ENCODE measurements around the gene CLCF1. TPM values are rescaled to one million over a fixed set of nuclear protein-coding genes. Genes with fewer than 3 reads are reported as not detected.

CLCF1 gene
- total and polyA plus RNA-seq, 10 of the 15 experiments (the other 5 are each of a cell fraction or from before 2014, with no cell fraction given) = 0.16 to 2.1 (median 0.63) TPM; not detected in 1

DNA sequence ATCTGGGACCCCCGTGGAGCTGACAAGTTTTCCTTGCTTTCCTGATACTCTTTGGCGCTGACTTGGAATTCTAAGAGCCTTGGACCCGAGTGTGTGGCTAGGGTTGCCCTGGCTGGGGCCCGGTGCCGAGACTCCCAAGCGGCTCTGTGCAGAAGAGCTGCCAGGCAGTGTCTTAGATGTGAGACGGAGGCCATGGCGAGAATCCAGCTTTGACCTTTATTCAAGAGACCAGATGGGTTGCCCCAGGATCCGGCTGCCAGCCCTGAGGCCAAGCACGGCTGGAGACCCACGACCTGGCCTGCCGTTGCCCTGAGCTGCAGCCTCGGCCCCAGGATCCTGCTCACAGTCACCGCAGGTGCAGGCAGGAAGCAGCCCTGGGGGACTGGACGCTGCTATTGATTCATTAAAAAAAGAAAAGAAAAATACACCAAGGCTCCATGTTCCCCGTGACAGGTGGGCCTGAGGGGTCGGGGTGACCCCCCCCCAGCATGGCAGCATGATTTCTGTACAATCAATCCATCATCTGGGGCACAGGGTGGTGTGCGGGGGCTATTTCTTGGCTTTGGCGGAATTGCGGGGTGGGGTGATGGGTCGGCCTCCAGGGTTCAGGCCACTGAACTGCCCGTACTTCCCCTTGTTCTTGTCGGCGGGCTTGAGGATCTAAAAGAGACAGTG is 24.7 kb upstream of the CLCF1 start:
- TF ChIP-seq BACH1 (IDR thresholded peaks at IDR 0.05; ENCODE audit: borderline replicate concordance) (no peak), ZNF24 (IDR thresholded peaks at IDR 0.05) (no peak)
- TF ChIP-seq, protein P1, sequence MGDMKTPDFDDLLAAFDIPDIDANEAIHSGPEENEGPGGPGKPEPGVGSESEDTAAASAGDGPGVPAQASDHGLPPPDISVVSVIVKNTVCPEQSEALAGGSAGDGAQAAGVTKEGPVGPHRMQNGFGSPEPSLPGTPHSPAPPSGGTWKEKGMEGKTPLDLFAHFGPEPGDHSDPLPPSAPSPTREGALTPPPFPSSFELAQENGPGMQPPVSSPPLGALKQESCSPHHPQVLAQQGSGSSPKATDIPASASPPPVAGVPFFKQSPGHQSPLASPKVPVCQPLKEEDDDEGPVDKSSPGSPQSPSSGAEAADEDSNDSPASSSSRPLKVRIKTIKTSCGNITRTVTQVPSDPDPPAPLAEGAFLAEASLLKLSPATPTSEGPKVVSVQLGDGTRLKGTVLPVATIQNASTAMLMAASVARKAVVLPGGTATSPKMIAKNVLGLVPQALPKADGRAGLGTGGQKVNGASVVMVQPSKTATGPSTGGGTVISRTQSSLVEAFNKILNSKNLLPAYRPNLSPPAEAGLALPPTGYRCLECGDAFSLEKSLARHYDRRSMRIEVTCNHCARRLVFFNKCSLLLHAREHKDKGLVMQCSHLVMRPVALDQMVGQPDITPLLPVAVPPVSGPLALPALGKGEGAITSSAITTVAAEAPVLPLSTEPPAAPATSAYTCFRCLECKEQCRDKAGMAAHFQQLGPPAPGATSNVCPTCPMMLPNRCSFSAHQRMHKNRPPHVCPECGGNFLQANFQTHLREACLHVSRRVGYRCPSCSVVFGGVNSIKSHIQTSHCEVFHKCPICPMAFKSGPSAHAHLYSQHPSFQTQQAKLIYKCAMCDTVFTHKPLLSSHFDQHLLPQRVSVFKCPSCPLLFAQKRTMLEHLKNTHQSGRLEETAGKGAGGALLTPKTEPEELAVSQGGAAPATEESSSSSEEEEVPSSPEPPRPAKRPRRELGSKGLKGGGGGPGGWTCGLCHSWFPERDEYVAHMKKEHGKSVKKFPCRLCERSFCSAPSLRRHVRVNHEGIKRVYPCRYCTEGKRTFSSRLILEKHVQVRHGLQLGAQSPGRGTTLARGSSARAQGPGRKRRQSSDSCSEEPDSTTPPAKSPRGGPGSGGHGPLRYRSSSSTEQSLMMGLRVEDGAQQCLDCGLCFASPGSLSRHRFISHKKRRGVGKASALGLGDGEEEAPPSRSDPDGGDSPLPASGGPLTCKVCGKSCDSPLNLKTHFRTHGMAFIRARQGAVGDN (IDR thresholded peaks at IDR 0.05) = no peak
- TF ChIP-seq, protein P2, sequence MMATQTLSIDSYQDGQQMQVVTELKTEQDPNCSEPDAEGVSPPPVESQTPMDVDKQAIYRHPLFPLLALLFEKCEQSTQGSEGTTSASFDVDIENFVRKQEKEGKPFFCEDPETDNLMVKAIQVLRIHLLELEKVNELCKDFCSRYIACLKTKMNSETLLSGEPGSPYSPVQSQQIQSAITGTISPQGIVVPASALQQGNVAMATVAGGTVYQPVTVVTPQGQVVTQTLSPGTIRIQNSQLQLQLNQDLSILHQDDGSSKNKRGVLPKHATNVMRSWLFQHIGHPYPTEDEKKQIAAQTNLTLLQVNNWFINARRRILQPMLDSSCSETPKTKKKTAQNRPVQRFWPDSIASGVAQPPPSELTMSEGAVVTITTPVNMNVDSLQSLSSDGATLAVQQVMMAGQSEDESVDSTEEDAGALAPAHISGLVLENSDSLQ (IDR thresholded peaks at IDR 0.05) = no peak
- no peak overlapping the region for H3K4me2 ChIP-seq (ENCODE audit: control insufficient read depth, insufficient read depth)
- H3K4me3 ChIP-seq = no peak overlapping the region
- peaks cover 28% of the 10 kb centered on the region for H3K4me1 ChIP-seq (ENCODE audit: control insufficient read depth, insufficient read depth, low read length)
- H4K20me1 ChIP-seq (ENCODE audit: control insufficient read depth, insufficient read depth) = no peaks in the 10 kb centered on the region; the same call in 1 of the 2 replicates
- H3K36me3 ChIP-seq (ENCODE audit: control insufficient read depth in 2 of 2, insufficient read depth in 2 of 2, low read length in 1 of 2) = peaks cover 23 to 30% of the 10 kb centered on the region in 2 experiments
- RAD21 ChIA-PET (ENCODE audit: unreplicated experiment) = interaction anchor here (1.5 kb wide), 1 partner anchor 88 kb away, joined by 4 read pairs; no protein-coding TSS in a partner anchor
- H2AFZ ChIP-seq (ENCODE audit: control insufficient read depth, low read depth, low read length) = no peak overlapping the region
- DNase-seq (ENCODE audit: low read depth, low spot score) (no peak), ATAC-seq (no peak), FAIRE-seq (no peak)
- no peak overlapping the region for H3K9ac ChIP-seq (ENCODE audit: control insufficient read depth, insufficient read depth, low read length)
- 82% methylated on average over 24 of the region's 24 CpGs for WGBS (ENCODE audit: insufficient coverage, insufficient replicate concordance, low lambda C conversion rate, missing lambda C conversion rate)
- no peak overlapping the region for H3K27ac ChIP-seq (ENCODE audit: control insufficient read depth, insufficient read depth)
- intact Hi-C loops (cut with micrococcal nuclease; ENCODE audit: unreplicated experiment) = no loop called here
- CTCF ChIA-PET = interaction anchor here (0.8 kb wide), 1 partner anchor 46 kb away, joined by 3 read pairs; no protein-coding TSS in a partner anchor
- H3K79me2 ChIP-seq (ENCODE audit: control insufficient read depth, insufficient read depth, low read length) = peaks cover 38% of the 10 kb centered on the region
- in situ Hi-C loops (cut with MboI) = no loop called here
- no peaks in the 10 kb centered on the region for H3K27me3 ChIP-seq (replicated peaks in 1 of 2; ENCODE audit: control insufficient read depth in 2 of 2, insufficient read depth in 2 of 2, low read length in 1 of 2)
- SMC1A ChIA-PET (ENCODE audit: uncharacterized antibody, unreplicated experiment) = interaction anchor here (0.9 kb wide), 1 partner anchor 53 kb away, joined by 4 read pairs; no protein-coding TSS in a partner anchor
- H3K9me3 ChIP-seq (replicated peaks; ENCODE audit: control insufficient read depth, insufficient read depth, low read length) = no peaks in the 10 kb centered on the region; the same call in 2 of the 3 replicates
- POLR2A ChIA-PET = no interaction called here
- BruUV-seq (replicated peaks) = TSS peak; percentile 68
